HFFc6 (cell line): Measurements from ENCODE around the gene FGL2. TPM values are rescaled to one million over a fixed set of nuclear protein-coding genes. Genes with fewer than 3 reads are reported as not detected.
"Not testable (repeated sequence)": the region's sequence is repeated elsewhere in the genome, so short reads cannot be mapped to it uniquely, and the experiment has no call there.

Experiments
- DNase-seq: peaks from one replicate; pipeline ENCODE4 v3.0.0-alpha.2; 2018
- H3K27ac Mint-ChIP-seq: 2 replicates; pipeline ENCODE4 v1.8.0; 2020; ENCODE audit warnings: mild to moderate bottlenecking, mixed read lengths
- H3K27me3 Mint-ChIP-seq: 2 replicates; pipeline ENCODE4 v1.8.0; 2021; ENCODE audit warnings: mild to moderate bottlenecking, moderate library complexity, mixed read lengths; ENCODE audit not compliant: insufficient read depth
- H3K36me3 Mint-ChIP-seq: 2 replicates; pipeline ENCODE4 v1.8.0; 2021; ENCODE audit warnings: low read depth, mixed read lengths
- H3K4me1 Mint-ChIP-seq: 2 replicates; pipeline ENCODE4 v1.8.0; 2020; ENCODE audit warnings: low read depth, mixed read lengths
- H3K4me3 Mint-ChIP-seq: 2 replicates; pipeline ENCODE4 v1.8.0; 2020; ENCODE audit warnings: mild to moderate bottlenecking, moderate library complexity, mixed read lengths
- H3K9me3 Mint-ChIP-seq: 2 replicates; pipeline ENCODE4 v1.8.0; 2020; ENCODE audit warnings: mild to moderate bottlenecking, mixed read lengths
- CTCF ChIP-seq: fragments of 200-600 bp; sonication (generic); IDR thresholded peaks from 2 replicates; pipeline ENCODE4 v1.5.0; 2021; ENCODE audit warnings: antibody characterized with exemption, mild to moderate bottlenecking
- total RNA-seq, 6 experiments: library from RNA; stranded (reverse); fragmentation: NEBNext Ultra II Directional; extraction: Animal tissue kit (Norgen Biotek cat#: 25700); gene quantifications; 2 replicates in 1 of 6; 3 replicates in 5 of 6; pipeline ENCODE4 v1.2.3, GENCODE V29; 2021

The FGL2 gene
- total RNA-seq, 6 experiments from 2014 or later = not detected

DNA sequence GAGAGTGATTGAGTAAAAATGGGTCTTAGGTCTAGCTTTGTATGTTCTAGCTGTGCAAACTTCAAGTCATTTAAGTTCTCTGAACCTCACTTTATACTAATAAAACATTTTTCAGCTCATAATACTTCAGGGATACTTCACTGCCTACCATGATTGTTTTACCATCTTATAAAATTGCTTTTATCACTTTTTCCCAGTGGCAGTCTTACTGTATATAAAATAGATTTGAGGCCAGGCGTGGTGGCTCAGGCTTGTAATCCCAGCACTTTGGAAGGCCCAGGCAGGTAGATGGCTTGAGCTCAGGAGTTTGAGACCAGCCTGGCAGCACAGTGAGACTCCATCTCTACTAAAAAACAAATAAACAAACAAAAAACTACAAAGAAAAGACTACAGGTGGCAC is 17.4 kb downstream of the FGL2 start:
- TF ChIP-seq CTCF = no peak
- H3K27me3 Mint-ChIP-seq = peaks cover 8% of the 10 kb centered on the region; the same call in 1 of the 2 replicates
- no peak overlapping the region for H3K27ac Mint-ChIP-seq
- H3K4me3 Mint-ChIP-seq = no peak overlapping the region
- H3K4me1 Mint-ChIP-seq = no peaks in the 10 kb centered on the region
- no peaks in the 10 kb centered on the region for H3K36me3 Mint-ChIP-seq
- H3K9me3 Mint-ChIP-seq = no peaks in the 10 kb centered on the region
- no peak for DNase-seq

- no peak for TF ChIP-seq CTCF
- H3K4me3 Mint-ChIP-seq = no peak overlapping the region
- no peak for DNase-seq
- peaks cover 8% of the 10 kb centered on the region; the same call in 1 of the 2 replicates for H3K27me3 Mint-ChIP-seq
- H3K4me1 Mint-ChIP-seq = no peaks in the 10 kb centered on the region
- no peak overlapping the region for H3K27ac Mint-ChIP-seq
- H3K9me3 Mint-ChIP-seq = no peaks in the 10 kb centered on the region
- H3K36me3 Mint-ChIP-seq = no peaks in the 10 kb centered on the region
Observed at GRCh38 chr7:77181734-77182133, 17.9 kb downstream of the FGL2 start.

DNA sequence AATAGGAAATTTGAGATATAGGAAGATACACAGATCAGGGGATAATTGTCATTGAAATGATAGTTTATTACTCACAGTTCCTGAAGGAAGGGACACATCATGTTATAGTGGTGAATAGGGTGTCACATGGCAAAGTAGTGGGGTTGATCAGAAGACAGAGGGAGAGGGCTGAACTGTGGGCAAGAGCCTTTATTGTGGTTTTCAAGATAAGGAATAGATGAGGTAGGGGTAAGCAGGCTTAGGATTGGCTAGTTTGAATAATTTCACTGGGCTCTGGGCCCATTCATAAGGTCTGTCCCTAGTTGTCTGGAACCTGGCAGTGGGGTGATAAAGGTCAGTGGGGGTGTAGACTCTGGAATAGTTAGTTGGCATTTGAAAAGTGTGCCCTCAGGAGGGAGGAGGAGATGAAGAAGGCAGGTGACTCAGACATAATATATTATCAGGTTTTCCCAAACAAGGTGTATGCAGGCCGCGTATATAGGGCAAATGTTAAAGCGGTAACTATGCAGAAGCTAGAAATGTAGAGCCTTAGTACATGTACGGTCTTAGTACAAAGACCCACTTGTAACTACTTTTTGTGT is 18.5 kb downstream of the FGL2 start:
- H3K4me3 Mint-ChIP-seq = no peak overlapping the region
- no peaks in the 10 kb centered on the region for H3K36me3 Mint-ChIP-seq
- no peak for TF ChIP-seq CTCF
- DNase-seq = no peak
- no peaks in the 10 kb centered on the region for H3K4me1 Mint-ChIP-seq
- peaks cover 8% of the 10 kb centered on the region; the same call in 1 of the 2 replicates for H3K27me3 Mint-ChIP-seq
- H3K9me3 Mint-ChIP-seq = no peaks in the 10 kb centered on the region
- no peak overlapping the region for H3K27ac Mint-ChIP-seq

DNA sequence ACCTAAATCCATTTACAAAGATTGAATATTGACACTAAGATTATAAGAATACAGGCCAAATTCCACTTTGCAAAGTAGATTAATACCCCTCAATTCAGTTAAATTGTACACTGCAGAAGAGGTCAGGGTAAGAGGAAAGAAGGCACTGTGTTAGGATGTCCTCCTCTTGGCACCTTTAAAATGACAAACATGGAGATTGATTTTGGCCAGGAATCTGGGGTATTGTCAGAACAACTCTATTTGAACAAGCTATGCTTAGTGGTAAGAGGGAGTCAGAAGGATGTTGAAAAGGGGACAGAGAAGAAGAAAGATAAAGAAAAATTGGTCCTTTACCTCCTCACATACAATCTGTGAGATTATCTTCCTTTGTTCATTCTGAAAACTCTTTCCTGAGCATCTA is 21.6 kb downstream of the FGL2 start:
- not testable (repeated sequence) for H3K36me3 Mint-ChIP-seq, H3K27me3 Mint-ChIP-seq

DNA sequence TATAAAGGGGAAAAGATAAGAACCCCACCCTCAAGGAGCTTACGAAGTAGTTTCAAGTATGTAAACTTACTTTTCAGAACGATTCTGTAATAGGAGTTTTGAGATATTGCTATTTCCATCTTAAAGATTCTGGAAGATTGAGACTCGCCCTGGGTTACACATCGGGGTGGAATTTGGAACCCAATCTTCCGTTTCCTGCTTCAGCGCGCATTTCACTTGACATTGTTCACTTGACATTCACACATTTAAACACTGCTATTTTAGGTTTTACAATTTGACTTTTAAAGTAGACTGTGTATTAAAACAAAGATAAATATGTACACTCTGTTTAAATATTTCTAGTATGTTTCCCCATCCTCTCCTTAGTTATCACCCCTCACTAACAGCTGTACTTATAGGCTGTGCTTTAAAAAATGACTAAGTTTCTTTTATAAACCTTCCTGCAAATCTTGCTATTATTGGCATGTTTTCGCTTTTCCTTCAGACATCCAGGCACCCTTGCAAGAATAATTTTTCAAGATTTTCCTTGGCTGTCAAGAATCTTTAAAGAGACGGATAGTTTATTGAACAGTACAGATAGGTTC is 22.2 kb downstream of the FGL2 start:
- H3K9me3 Mint-ChIP-seq, H3K4me3 Mint-ChIP-seq, H3K27me3 Mint-ChIP-seq, DNase-seq, H3K4me1 Mint-ChIP-seq, H3K36me3 Mint-ChIP-seq, H3K27ac Mint-ChIP-seq: not testable (repeated sequence)

More for the DNA sequence above, 21.6 kb downstream of the FGL2 start:
- not testable (repeated sequence) for DNase-seq, H3K27ac Mint-ChIP-seq, H3K9me3 Mint-ChIP-seq, H3K4me3 Mint-ChIP-seq, H3K4me1 Mint-ChIP-seq

GRCh38 chr7:77175274-77175800 is 24.3 kb downstream of the FGL2 start:
- not testable (repeated sequence) for H3K27ac Mint-ChIP-seq, DNase-seq, H3K27me3 Mint-ChIP-seq

DNA sequence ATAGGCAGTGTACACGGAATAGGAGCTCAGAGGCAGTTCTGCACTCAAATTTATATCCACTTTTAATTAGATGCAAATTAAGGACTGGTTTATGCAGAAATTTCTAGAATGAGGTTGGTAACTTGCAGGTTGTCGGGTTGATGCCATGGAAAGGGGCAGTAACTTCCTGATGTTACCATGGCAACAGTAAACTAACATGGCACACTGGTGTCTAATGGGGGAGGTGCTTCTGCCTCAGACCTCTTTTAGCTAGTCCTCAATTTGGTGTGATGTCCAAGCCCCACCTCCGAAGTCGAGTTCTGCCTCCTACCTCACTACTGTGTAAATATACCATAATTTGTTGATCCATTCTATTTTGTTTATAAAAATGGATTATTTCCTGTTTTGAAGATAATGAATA is 25.2 kb downstream of the FGL2 start:
- not testable (repeated sequence) for DNase-seq, H3K4me1 Mint-ChIP-seq, H3K27ac Mint-ChIP-seq, H3K36me3 Mint-ChIP-seq, H3K9me3 Mint-ChIP-seq, H3K27me3 Mint-ChIP-seq, H3K4me3 Mint-ChIP-seq

More at GRCh38 chr7:77175274-77175800, 24.3 kb downstream of the FGL2 start:
- H3K4me1 Mint-ChIP-seq, H3K4me3 Mint-ChIP-seq, H3K36me3 Mint-ChIP-seq, H3K9me3 Mint-ChIP-seq: not testable (repeated sequence)

DNA sequence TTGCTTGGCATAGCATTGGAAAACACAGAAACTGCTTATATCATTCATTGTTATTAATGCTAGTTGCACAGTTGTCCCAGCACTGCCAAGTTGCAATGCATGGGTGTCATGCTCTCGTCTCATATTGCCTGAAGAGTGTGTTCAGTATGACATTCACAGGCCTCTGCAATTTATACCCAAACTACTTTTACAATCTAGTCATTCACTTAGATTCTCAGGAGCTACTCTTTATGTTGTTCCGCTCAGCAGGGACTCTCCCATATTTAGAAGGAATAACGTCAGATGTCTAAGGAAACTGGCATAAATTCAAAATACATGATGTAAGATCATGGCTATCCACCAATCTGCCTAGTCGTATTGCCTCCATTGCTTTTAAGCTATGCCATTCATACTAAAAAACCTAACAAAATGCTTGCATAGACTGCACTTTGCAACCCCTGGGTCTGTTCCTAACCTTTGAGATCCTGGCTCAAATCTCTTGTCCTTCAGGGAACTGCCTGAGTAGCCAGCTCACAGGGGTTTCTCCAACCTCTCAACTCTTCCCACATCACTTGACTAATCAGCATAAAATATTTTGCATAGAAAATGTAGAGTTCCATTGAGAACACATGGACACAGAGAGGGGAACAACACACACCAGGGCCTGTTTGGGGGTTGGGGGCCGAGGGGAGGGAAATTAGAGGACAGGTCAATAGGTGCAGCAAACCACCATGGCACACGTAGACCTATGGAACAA is 27.0 kb downstream of the FGL2 start:
- H3K36me3 Mint-ChIP-seq, H3K4me1 Mint-ChIP-seq, H3K27ac Mint-ChIP-seq, DNase-seq, H3K9me3 Mint-ChIP-seq, H3K4me3 Mint-ChIP-seq, H3K27me3 Mint-ChIP-seq: not testable (repeated sequence)

DNA sequence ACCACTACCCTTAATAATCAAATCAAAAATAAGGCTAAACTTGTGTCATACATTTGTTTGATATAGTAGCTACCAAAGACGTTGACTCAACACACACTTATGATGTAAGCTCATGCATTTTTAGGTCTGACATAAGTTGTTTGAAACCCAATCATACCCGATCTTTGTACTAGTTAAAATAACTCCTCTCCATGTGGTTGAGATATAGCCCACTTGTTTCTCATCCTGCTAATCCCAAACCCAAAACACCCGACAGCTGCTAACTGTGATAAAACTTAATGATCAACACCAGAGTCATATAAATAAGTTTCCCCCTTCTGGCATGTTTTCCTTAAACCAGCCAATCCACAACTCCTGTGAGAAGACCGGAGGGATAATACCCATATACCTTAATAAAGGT is 28.5 kb downstream of the FGL2 start:
- not testable (repeated sequence) for H3K4me3 Mint-ChIP-seq, H3K27ac Mint-ChIP-seq, H3K9me3 Mint-ChIP-seq, H3K4me1 Mint-ChIP-seq, H3K36me3 Mint-ChIP-seq, DNase-seq, H3K27me3 Mint-ChIP-seq
